AG04450 (cell line): ENCODE measurements around the gene C11orf58. TPM values are rescaled to one million over a fixed set of nuclear protein-coding genes. Genes with fewer than 3 reads are reported as not detected.

Source experiments
- CTCF ChIA-PET: fragments of 300-600, 350-600 bp; formaldehyde crosslinking; extraction: SDS; loops from one replicate; lab custom pipeline; 2022; ENCODE audit warnings: antibody characterized with exemption, inconsistent platforms; lab: Charles Lee
- POLR2A ChIA-PET: fragments of 350-600 bp; formaldehyde crosslinking; extraction: SDS; loops from one replicate; lab custom pipeline; 2021; ENCODE audit warnings: antibody characterized with exemption, inconsistent platforms; lab: Yijun Ruan, JAX
- DNase-seq: peaks from one replicate; pipeline ENCODE4 v3.0.0-alpha.2; 2011; ENCODE audit warnings: low read depth, low spot score
- H3K27ac ChIP-seq: one replicate; pipeline ENCODE4 v1.5.1; 2012; ENCODE audit warnings: low read depth, low read length, control low read depth
- H3K27me3 ChIP-seq: one replicate; pipeline ENCODE4 v1.6.0; 2012; ENCODE audit warnings: low read length; ENCODE audit not compliant: control insufficient read depth, insufficient read depth
- H3K4me3 ChIP-seq: 2 replicates; pipeline ENCODE4 v1.5.1; 2011; ENCODE audit warnings: mild to moderate bottlenecking, low read depth, low read length, control low read depth
- H3K9me3 ChIP-seq: 2 replicates; pipeline ENCODE4 v1.5.1; 2012; ENCODE audit warnings: low read length; ENCODE audit not compliant: control insufficient read depth, insufficient read depth
- polyA plus RNA-seq: library from polyadenylated mRNA; depleted of rRNA; stranded (reverse); fragments of >200 nt; gene quantifications from 2 replicates; pipeline ENCODE4 v1.2.3, GENCODE V29; 2011
- TF ChIP-seq, protein P1 (sequence below): IDR thresholded peaks from 2 replicates; pipeline ENCODE4 v1.5.1; 2011; ENCODE audit warnings: low read depth, low read length, control low read depth, inconsistent platforms

Gene C11orf58
- polyA plus RNA-seq, 1 experiment = 215 TPM

DNA sequence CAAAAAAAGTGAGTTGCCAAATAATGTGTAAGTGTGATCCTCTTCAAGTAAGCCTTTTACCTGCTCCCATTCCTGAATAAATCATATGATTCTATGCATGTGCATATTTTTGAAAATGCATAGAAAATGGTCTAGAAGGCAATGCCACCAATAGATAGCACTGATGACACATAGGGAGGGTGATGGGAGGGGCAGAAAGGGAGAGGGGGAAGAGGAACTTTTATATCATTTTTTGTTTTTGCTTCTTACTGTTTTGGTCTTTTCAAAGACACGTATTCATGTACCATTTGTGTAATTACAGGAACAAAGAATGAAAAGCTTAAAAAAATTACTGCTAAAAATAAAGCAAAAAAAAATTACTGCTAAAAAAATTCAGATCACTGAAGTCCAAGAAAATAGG, 60.8 kb downstream of the C11orf58 start:
- Histone ChIP-seq H3K27me3 (peaks cover 9% of the 10 kb centered on the region), H3K27ac (no peak overlapping the region), H3K9me3 (no peaks in the 10 kb centered on the region), H3K4me3 (no peak overlapping the region)
- ChIA-PET CTCF (no interaction called here), POLR2A (no interaction called here)
- TF ChIP-seq, protein P1, sequence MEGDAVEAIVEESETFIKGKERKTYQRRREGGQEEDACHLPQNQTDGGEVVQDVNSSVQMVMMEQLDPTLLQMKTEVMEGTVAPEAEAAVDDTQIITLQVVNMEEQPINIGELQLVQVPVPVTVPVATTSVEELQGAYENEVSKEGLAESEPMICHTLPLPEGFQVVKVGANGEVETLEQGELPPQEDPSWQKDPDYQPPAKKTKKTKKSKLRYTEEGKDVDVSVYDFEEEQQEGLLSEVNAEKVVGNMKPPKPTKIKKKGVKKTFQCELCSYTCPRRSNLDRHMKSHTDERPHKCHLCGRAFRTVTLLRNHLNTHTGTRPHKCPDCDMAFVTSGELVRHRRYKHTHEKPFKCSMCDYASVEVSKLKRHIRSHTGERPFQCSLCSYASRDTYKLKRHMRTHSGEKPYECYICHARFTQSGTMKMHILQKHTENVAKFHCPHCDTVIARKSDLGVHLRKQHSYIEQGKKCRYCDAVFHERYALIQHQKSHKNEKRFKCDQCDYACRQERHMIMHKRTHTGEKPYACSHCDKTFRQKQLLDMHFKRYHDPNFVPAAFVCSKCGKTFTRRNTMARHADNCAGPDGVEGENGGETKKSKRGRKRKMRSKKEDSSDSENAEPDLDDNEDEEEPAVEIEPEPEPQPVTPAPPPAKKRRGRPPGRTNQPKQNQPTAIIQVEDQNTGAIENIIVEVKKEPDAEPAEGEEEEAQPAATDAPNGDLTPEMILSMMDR = no peak
- no peak for DNase-seq

GRCh38 chr11:16799890-16800289, 61.4 kb downstream of the C11orf58 start:
- TF ChIP-seq, protein P1 = no peak
- Histone ChIP-seq H3K4me3 (no peak overlapping the region), H3K27me3 (peaks cover 9% of the 10 kb centered on the region), H3K9me3 (no peaks in the 10 kb centered on the region), H3K27ac (no peak overlapping the region)
- ChIA-PET CTCF (interaction anchor here (3.1 kb wide), 1 partner anchor 14 kb away, joined by 12 read pairs; no protein-coding TSS in a partner anchor), POLR2A (no interaction called here)
- DNase-seq = no peak

DNA sequence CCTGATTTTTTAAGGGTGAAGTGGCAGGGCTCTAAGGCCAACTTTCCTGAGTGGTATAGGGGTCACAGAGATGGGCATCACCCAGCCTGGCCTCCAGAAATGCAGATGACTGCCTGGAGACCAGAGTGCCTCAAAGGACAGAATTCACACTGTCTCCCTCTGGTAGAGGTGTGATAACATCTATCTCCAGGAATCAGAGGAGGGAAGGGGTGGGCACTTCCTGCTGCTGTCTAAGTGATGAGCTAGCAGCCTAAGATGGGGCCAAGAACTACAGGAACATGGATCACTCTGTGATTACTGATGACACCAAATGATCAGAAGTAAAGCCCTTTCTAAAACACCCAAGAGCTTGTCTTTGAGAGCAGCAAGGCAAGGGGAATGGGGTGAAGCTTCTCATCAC, 61.9 kb downstream of the C11orf58 start:
- DNase-seq = no peak
- Histone ChIP-seq H3K27me3 (peaks cover 9% of the 10 kb centered on the region), H3K4me3 (no peak overlapping the region), H3K9me3 (no peaks in the 10 kb centered on the region), H3K27ac (no peak overlapping the region)
- CTCF ChIA-PET = interaction anchor here (2.3 to 3.1 kb wide), 3 partner anchors 12 to 20 kb away, joined by 11 to 20 read pairs (median 12); no protein-coding TSS in a partner anchor
- POLR2A ChIA-PET = no interaction called here
- TF ChIP-seq, protein P1 = no peak

GRCh38 chr11:16801288-16801980, 63.0 kb downstream of the C11orf58 start:
- no peak for DNase-seq
- TF ChIP-seq, protein P1 = no peak
- H3K9me3 ChIP-seq = no peaks in the 10 kb centered on the region
- H3K27ac ChIP-seq = no peak overlapping the region
- POLR2A ChIA-PET = no interaction called here
- no peak overlapping the region for H3K4me3 ChIP-seq
- CTCF ChIA-PET = interaction anchor here (1.0 to 3.1 kb wide), 4 partner anchors 13 to 20 kb away, joined by 3 to 20 read pairs (median 12); no protein-coding TSS in a partner anchor
- H3K27me3 ChIP-seq = peaks cover 9% of the 10 kb centered on the region
